PC-9 (cell line): Measurements from ENCODE around the gene GNG8. TPM values are rescaled to one million over a fixed set of nuclear protein-coding genes. Genes with fewer than 3 reads are reported as not detected.

Experiments used
- BruUV-seq: library from RNA; stranded (reverse); fragments of 400-500 nt; replicated peaks from 2 replicates; lab custom pipeline; 2021; lab: Mats Ljungman, UMichigan
- CTCF ChIA-PET: fragments of 300-600 bp; sonication (Branson Sonifier 250); formaldehyde crosslinking; loops from one replicate; lab custom pipeline; 2022; ENCODE audit warnings: antibody characterized with exemption; lab: Charles Lee
- POLR2A ChIA-PET: fragments of 300-600 bp; sonication (Branson Sonifier 250); formaldehyde crosslinking; loops from one replicate; lab custom pipeline; 2022; ENCODE audit warnings: antibody characterized with exemption; ENCODE audit not compliant: unreplicated experiment; lab: Charles Lee
- DNase-seq, 2 experiments: peaks; one replicate each; pipeline versions ENCODE4 v3.0.0 to v3.0.0-alpha.2; 2015 to 2022; ENCODE audit warnings: mixed read lengths in 1 of 2
- H2AFZ ChIP-seq: fragments of 200-600 bp; sonication (generic); 2 replicates; pipeline ENCODE4 v1.8.1; 2017; ENCODE audit warnings: antibody characterized with exemption
- H3F3A ChIP-seq: fragments of 200-600 bp; sonication (generic); 2 replicates; pipeline ENCODE4 v1.8.1; 2017; ENCODE audit warnings: antibody characterized with exemption, mild to moderate bottlenecking, low read depth; ENCODE audit not compliant: insufficient read depth
- H3K27ac ChIP-seq: fragments of 200-600 bp; sonication (generic); 2 replicates; pipeline ENCODE4 v1.6.1; 2016; ENCODE audit warnings: mixed run types
- H3K27me3 ChIP-seq: fragments of 200-600 bp; sonication (generic); 2 replicates; pipeline ENCODE4 v1.6.1; 2016; ENCODE audit warnings: low read depth, mixed run types; ENCODE audit not compliant: insufficient read depth
- H3K36me3 ChIP-seq: fragments of 200-600 bp; sonication (generic); 2 replicates; pipeline ENCODE4 v1.6.1; 2016; ENCODE audit warnings: low read depth, mixed run types
- H3K4me1 ChIP-seq: fragments of 200-600 bp; sonication (generic); replicated peaks from 2 replicates; pipeline ENCODE4 v1.6.1; 2016; ENCODE audit warnings: mixed run types; ENCODE audit not compliant: insufficient read depth
- H3K4me2 ChIP-seq: fragments of 200-600 bp; sonication (generic); 2 replicates; pipeline ENCODE4 v1.6.1; 2017; ENCODE audit warnings: mixed run types
- H3K4me3 ChIP-seq: fragments of 200-600 bp; sonication (generic); 2 replicates; pipeline ENCODE4 v1.6.1; 2016; ENCODE audit warnings: mixed run types
- H3K79me2 ChIP-seq: fragments of 200-600 bp; sonication (generic); 2 replicates; pipeline ENCODE4 v1.6.1; 2017; ENCODE audit warnings: low read depth, mixed run types
- H3K9me2 ChIP-seq: fragments of 200-600 bp; sonication (generic); 2 replicates; pipeline ENCODE4 v1.8.1; 2017; ENCODE audit warnings: mild to moderate bottlenecking; ENCODE audit not compliant: insufficient read depth
- H3K9me3 ChIP-seq: fragments of 200-600 bp; sonication (generic); 2 replicates; pipeline ENCODE4 v1.8.1; 2016; ENCODE audit warnings: low read depth; ENCODE audit not compliant: insufficient read depth
- H4K20me1 ChIP-seq: fragments of 200-600 bp; sonication (generic); 2 replicates; pipeline ENCODE4 v1.8.1; 2017; ENCODE audit not compliant: insufficient read depth
- CTCF ChIP-seq: fragments of 200-600 bp; sonication (generic); conservative IDR thresholded peaks from 2 replicates; pipeline ENCODE4 v1.6.1; 2017; ENCODE audit warnings: mixed run types, antibody characterized with exemption, mild to moderate bottlenecking, moderate library complexity
- EZH2 ChIP-seq: fragments of 200-600 bp; sonication (generic); IDR thresholded peaks from 2 replicates; pipeline ENCODE4 v1.8.0; 2017; ENCODE audit warnings: antibody characterized with exemption, low read depth
- intact Hi-C: fragments of 100-400 bp; cut with micrococcal nuclease; formaldehyde crosslinking; loops from one replicate; pipeline ENCODE4 v1.10.0; 2022; ENCODE audit not compliant: unreplicated experiment
- total RNA-seq: library from RNA; stranded (reverse); gene quantifications from 2 replicates; pipeline ENCODE4 v1.2.3, GENCODE V29; 2021

GNG8 gene
- total RNA-seq, 1 experiment from 2014 or later = not detected

- no peak overlapping the region for H3K4me3 ChIP-seq
- intact Hi-C loops = no loop called here
- H3K9me3 ChIP-seq = no peaks in the 10 kb centered on the region
- no peak overlapping the region for H3K27ac ChIP-seq
- no peak for TF ChIP-seq CTCF
- TF ChIP-seq EZH2 = no peak
- H3F3A ChIP-seq = no peaks in the 10 kb centered on the region
- H3K36me3 ChIP-seq = no peaks in the 10 kb centered on the region
- no peak overlapping the region for H2AFZ ChIP-seq
- no peaks in the 10 kb centered on the region for H3K79me2 ChIP-seq
- no peaks in the 10 kb centered on the region for H3K4me1 ChIP-seq
- H3K4me2 ChIP-seq = no peak overlapping the region
- DNase-seq = no peak
- BruUV-seq = no TSS peak
- ChIA-PET CTCF (interaction anchor here (0.6 kb wide), 2 partner anchors 16 to 455 kb away, joined by 6 to 10 read pairs; no protein-coding TSS in a partner anchor), POLR2A (no interaction called here)
- H3K27me3 ChIP-seq = no peaks in the 10 kb centered on the region
- no peaks in the 10 kb centered on the region for H4K20me1 ChIP-seq
- no peaks in the 10 kb centered on the region for H3K9me2 ChIP-seq
Observed at GRCh38 chr19:46585539-46585938, 50.5 kb downstream of the GNG8 start.

Other genes with a start within 250 kb of the GNG8 start
- gene CCDC8, start 222.6 kb downstream of the GNG8 start, total RNA-seq = 3.9 and 4.2 TPM in 2 replicates
- not detected in 2 replicates for gene PNMA8C, start 207.3 kb downstream of the GNG8 start, total RNA-seq
- gene PNMA8A, start 164.6 kb downstream of the GNG8 start, total RNA-seq = not detected in 2 replicates
- not detected in 2 replicates for gene PNMA8B, start 140.3 kb downstream of the GNG8 start, total RNA-seq
- gene CALM3, start 34.9 kb downstream of the GNG8 start, total RNA-seq = 211 and 239 TPM in 2 replicates
- 0.28 TPM in 1 of 2 replicates, not detected in the other for gene PTGIR, start 11.1 kb downstream of the GNG8 start, total RNA-seq
- 0.13 TPM in 1 of 2 replicates, not detected in the other for gene DACT3, start 25.0 kb upstream of the GNG8 start, total RNA-seq
- gene PRKD2, start 80.9 kb upstream of the GNG8 start, total RNA-seq = 88.5 and 97.8 TPM in 2 replicates
- 7.6 and 10.6 TPM in 2 replicates for gene FKRP, start 109.9 kb upstream of the GNG8 start, total RNA-seq
- 93.3 and 131 TPM in 2 replicates for gene STRN4, start 110.2 kb upstream of the GNG8 start, total RNA-seq
- gene SLC1A5, start 152.4 kb upstream of the GNG8 start, total RNA-seq = 218 and 264 TPM in 2 replicates
- 332 and 411 TPM in 2 replicates for gene AP2S1, start 214.6 kb upstream of the GNG8 start, total RNA-seq
- gene ARHGAP35, start 224.8 kb upstream of the GNG8 start, total RNA-seq = 87.8 and 104 TPM in 2 replicates